ENCODE data around the gene FARS2. TPM values are rescaled to one million over a fixed set of nuclear protein-coding genes. Genes with fewer than 3 reads are reported as not detected.

FARS2 gene
- total and polyA plus RNA-seq, 5 donors from 2014 or later = 26.9 to 39.7 (median 34.9) TPM

GRCh38 chr6:5752391-5752680, 491.0 kb downstream of the FARS2 start:
- no peaks in the 10 kb centered on the region for H3K27me3 Mint-ChIP-seq
- H3K36me3 ChIP-seq (ENCODE audit: control insufficient read depth, insufficient read depth, low read length) = no peaks in the 10 kb centered on the region
- peaks cover 0 to 25% (median 4%) of the 10 kb centered on the region in 7 donors for H3K9me3 Mint-ChIP-seq
- H3K4me1 ChIP-seq (ENCODE audit: control insufficient read depth, insufficient read depth, low read length, poor library complexity, severe bottlenecking) = no peaks in the 10 kb centered on the region
- H3K27ac ChIP-seq (ENCODE audit: insufficient read depth, low read length, poor library complexity, severe bottlenecking) = no peak overlapping the region
- H3K27me3 ChIP-seq (ENCODE audit: control insufficient read depth, insufficient read depth, low read length) = no peaks in the 10 kb centered on the region
- peaks cover 0 to 3% (median 1%) of the 10 kb centered on the region in 4 donors for H3K4me1 Mint-ChIP-seq
- no peak overlapping the region for H3K27ac Mint-ChIP-seq
- H3K4me3 ChIP-seq (ENCODE audit: low read depth, low read length) = no peak overlapping the region
- H3K36me3 Mint-ChIP-seq = peaks cover 67% of the 10 kb centered on the region
- DNase-seq (no peak), ATAC-seq (ENCODE audit: low read depth in 2 of 2) (no peak)
- H3K4me3 Mint-ChIP-seq = no peak overlapping the region
- H3K9me3 ChIP-seq (ENCODE audit: control insufficient read depth in 2 of 2, low read length in 2 of 2) = peaks cover 10% of the 10 kb centered on the region in 2 experiments

GRCh38 chr6:5753209-5753608, 491.9 kb downstream of the FARS2 start:
- Mint-ChIP-seq H3K4me1 (peaks cover 0 to 3% (median 1%) of the 10 kb centered on the region in 4 donors), H3K9me3 (peaks cover 0 to 25% (median 4%) of the 10 kb centered on the region in 7 donors), H3K4me3 (no peak overlapping the region), H3K27me3 (no peaks in the 10 kb centered on the region), H3K36me3 (peaks cover 67% of the 10 kb centered on the region), H3K27ac (no peak overlapping the region)
- H3K4me3 ChIP-seq (ENCODE audit: low read depth, low read length) = no peak overlapping the region
- no peak for DNase-seq
- no peak overlapping the region for H3K27ac ChIP-seq (ENCODE audit: insufficient read depth, low read length, poor library complexity, severe bottlenecking)
- no peak for ATAC-seq (ENCODE audit: low read depth in 2 of 2)
- no peaks in the 10 kb centered on the region for H3K4me1 ChIP-seq (ENCODE audit: control insufficient read depth, insufficient read depth, low read length, poor library complexity, severe bottlenecking)
- no peaks in the 10 kb centered on the region for H3K27me3 ChIP-seq (ENCODE audit: control insufficient read depth, insufficient read depth, low read length)
- peaks cover 10% of the 10 kb centered on the region in 2 experiments for H3K9me3 ChIP-seq (ENCODE audit: control insufficient read depth in 2 of 2, low read length in 2 of 2)
- no peaks in the 10 kb centered on the region for H3K36me3 ChIP-seq (ENCODE audit: control insufficient read depth, insufficient read depth, low read length)

- Histone ChIP-seq H3K27me3 (ENCODE audit: control insufficient read depth, insufficient read depth, low read length) (no peaks in the 10 kb centered on the region), H3K9me3 (ENCODE audit: control insufficient read depth in 2 of 2, low read length in 2 of 2) (peaks cover 10% of the 10 kb centered on the region in 2 experiments), H3K4me1 (ENCODE audit: control insufficient read depth, insufficient read depth, low read length, poor library complexity, severe bottlenecking) (no peaks in the 10 kb centered on the region), H3K4me3 (ENCODE audit: low read depth, low read length) (no peak overlapping the region), H3K27ac (ENCODE audit: insufficient read depth, low read length, poor library complexity, severe bottlenecking) (no peak overlapping the region), H3K36me3 (ENCODE audit: control insufficient read depth, insufficient read depth, low read length) (no peaks in the 10 kb centered on the region)
- peaks cover 0 to 2% (median 0%) of the 10 kb centered on the region in 4 donors for H3K4me1 Mint-ChIP-seq
- H3K27me3 Mint-ChIP-seq = no peaks in the 10 kb centered on the region
- no peak for ATAC-seq (ENCODE audit: low read depth in 2 of 2)
- DNase-seq = no peak
- peaks cover 0 to 25% (median 6%) of the 10 kb centered on the region in 7 donors for H3K9me3 Mint-ChIP-seq
- H3K36me3 Mint-ChIP-seq = peaks cover 57% of the 10 kb centered on the region
- H3K4me3 Mint-ChIP-seq = no peak overlapping the region
- no peak overlapping the region for H3K27ac Mint-ChIP-seq
These were observed 493.6 kb downstream of the FARS2 start for GRCh38 chr6:5754904-5755303.

DNA sequence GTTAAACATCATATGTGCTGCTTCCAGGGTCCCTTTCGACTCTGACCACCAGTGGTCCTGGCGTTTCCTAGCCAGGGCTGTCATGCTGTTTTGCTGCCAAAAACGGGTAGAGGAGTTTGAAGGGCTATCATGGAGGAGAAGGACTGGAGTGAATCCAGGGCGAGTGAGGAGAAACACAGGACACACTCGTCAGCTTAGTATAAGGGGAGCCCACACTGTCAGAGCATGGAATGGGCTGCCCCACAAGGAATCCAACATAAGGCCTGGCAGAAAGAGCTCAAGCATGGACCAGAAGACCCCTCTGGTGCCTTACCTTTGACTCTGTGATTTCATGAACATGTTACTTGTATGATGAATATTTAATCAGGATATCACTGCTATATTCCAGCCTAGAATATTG, 498.3 kb downstream of the FARS2 start:
- no peak for DNase-seq
- H3K9me3 ChIP-seq (ENCODE audit: control insufficient read depth in 2 of 2, low read length in 2 of 2) = peaks cover 3% of the 10 kb centered on the region in 2 experiments
- H3K27ac ChIP-seq (ENCODE audit: insufficient read depth, low read length, poor library complexity, severe bottlenecking) = no peak overlapping the region
- Mint-ChIP-seq H3K9me3 (peaks cover 0 to 12% (median 5%) of the 10 kb centered on the region in 7 donors), H3K27ac (peak overlapping the region in 1 of 3 donors; percentile 39), H3K4me3 (no peak overlapping the region), H3K4me1 (peaks cover 0 to 10% (median 2%) of the 10 kb centered on the region in 4 donors), H3K27me3 (no peaks in the 10 kb centered on the region), H3K36me3 (peaks cover 29% of the 10 kb centered on the region)
- H3K36me3 ChIP-seq (ENCODE audit: control insufficient read depth, insufficient read depth, low read length) = no peaks in the 10 kb centered on the region
- H3K4me1 ChIP-seq (ENCODE audit: control insufficient read depth, insufficient read depth, low read length, poor library complexity, severe bottlenecking) = no peaks in the 10 kb centered on the region
- no peak for ATAC-seq (ENCODE audit: low read depth in 2 of 2)
- H3K27me3 ChIP-seq (ENCODE audit: control insufficient read depth, insufficient read depth, low read length) = no peaks in the 10 kb centered on the region
- H3K4me3 ChIP-seq (ENCODE audit: low read depth, low read length) = no peak overlapping the region

DNA sequence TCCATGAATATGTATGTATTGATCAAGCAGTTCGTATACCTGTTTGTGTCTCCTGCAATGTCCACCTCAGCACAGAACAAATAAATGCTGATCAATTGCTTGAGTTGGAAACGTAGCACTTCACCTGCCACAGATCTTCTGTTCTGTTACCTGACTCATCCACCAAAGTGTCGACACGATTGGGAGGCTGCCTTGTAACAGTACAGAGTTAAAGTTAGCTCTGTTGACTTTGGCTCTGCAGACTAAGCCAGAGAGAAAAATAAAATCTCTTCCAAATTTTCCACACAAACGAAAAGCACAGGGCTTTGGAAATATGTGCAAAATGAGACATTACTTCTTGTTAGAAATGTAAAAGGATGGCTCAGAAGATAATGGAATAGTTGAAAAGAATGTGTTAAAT, 500.1 kb downstream of the FARS2 start:
- DNase-seq = no peak
- Histone ChIP-seq H3K27ac (ENCODE audit: insufficient read depth, low read length, poor library complexity, severe bottlenecking) (no peak overlapping the region), H3K4me3 (ENCODE audit: low read depth, low read length) (no peak overlapping the region), H3K9me3 (ENCODE audit: control insufficient read depth in 2 of 2, low read length in 2 of 2) (no peaks in the 10 kb centered on the region), H3K4me1 (ENCODE audit: control insufficient read depth, insufficient read depth, low read length, poor library complexity, severe bottlenecking) (no peaks in the 10 kb centered on the region), H3K27me3 (ENCODE audit: control insufficient read depth, insufficient read depth, low read length) (no peaks in the 10 kb centered on the region), H3K36me3 (ENCODE audit: control insufficient read depth, insufficient read depth, low read length) (no peaks in the 10 kb centered on the region)
- Mint-ChIP-seq H3K27me3 (no peaks in the 10 kb centered on the region), H3K36me3 (peaks cover 12% of the 10 kb centered on the region), H3K9me3 (peaks cover 0 to 4% (median under 1%) of the 10 kb centered on the region in 7 donors), H3K4me1 (peaks cover 0 to 10% (median 3%) of the 10 kb centered on the region in 4 donors), H3K4me3 (peak overlapping the region in 1 of 4 donors; percentile 11), H3K27ac (no peak overlapping the region)
- no peak for ATAC-seq (ENCODE audit: low read depth in 2 of 2)

- no peak overlapping the region for H3K4me3 Mint-ChIP-seq
- H3K9me3 Mint-ChIP-seq = peaks cover 0 to 4% (median 2%) of the 10 kb centered on the region in 7 donors
- ATAC-seq (ENCODE audit: low read depth in 2 of 2) (no peak), DNase-seq (no peak)
- H3K27me3 Mint-ChIP-seq = no peaks in the 10 kb centered on the region
- Histone ChIP-seq H3K27me3 (ENCODE audit: control insufficient read depth, insufficient read depth, low read length) (no peaks in the 10 kb centered on the region), H3K9me3 (ENCODE audit: control insufficient read depth in 2 of 2, low read length in 2 of 2) (no peaks in the 10 kb centered on the region), H3K4me3 (ENCODE audit: low read depth, low read length) (no peak overlapping the region), H3K36me3 (ENCODE audit: control insufficient read depth, insufficient read depth, low read length) (no peaks in the 10 kb centered on the region), H3K27ac (ENCODE audit: insufficient read depth, low read length, poor library complexity, severe bottlenecking) (no peak overlapping the region), H3K4me1 (ENCODE audit: control insufficient read depth, insufficient read depth, low read length, poor library complexity, severe bottlenecking) (no peaks in the 10 kb centered on the region)
- H3K27ac Mint-ChIP-seq = no peak overlapping the region
- peaks cover 12% of the 10 kb centered on the region for H3K36me3 Mint-ChIP-seq
- H3K4me1 Mint-ChIP-seq = peaks cover 0 to 10% (median 3%) of the 10 kb centered on the region in 4 donors
These were observed 501.3 kb downstream of the FARS2 start for GRCh38 chr6:5762561-5762968.

DNA sequence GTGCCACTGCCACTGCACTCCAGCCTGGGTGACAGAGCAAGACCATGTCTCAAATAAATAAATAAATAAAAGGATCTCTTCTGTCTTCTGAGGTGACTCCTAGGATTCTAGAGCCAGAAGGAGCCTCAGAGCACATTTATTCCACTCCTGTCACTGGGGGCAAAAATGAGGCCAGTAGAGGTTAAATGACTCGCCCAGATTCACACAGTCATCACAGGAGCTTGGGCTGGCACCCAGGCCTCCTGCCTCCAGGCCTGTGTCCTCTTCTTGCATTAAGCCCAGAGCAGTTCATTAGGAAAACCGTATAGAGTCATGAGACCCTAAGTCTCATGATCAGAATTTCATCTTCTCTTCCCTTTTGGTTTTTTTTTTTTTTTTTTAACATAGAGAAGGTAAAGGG, 502.1 kb downstream of the FARS2 start:
- Mint-ChIP-seq H3K27ac (no peak overlapping the region), H3K27me3 (no peaks in the 10 kb centered on the region)

DNA sequence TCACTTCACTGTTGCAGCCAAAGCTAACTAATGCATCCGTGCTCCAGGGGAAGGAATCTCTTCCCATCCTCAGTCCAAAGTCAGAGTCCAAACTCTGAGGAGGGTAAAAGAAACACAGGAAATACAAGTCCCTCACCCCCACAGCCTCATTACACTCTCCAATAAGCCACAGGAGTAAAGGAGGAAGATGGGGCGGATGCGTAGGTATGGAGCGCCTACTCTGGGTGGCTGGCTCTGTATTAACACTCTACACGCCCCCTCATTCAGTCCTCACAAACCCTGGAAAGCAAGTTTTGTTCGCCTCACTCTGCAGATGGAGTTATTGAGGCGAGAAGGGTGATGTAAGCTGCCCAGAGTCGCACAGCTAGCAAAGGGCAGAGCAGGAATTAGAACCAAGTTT, 502.6 kb downstream of the FARS2 start:
- Mint-ChIP-seq H3K27me3 (no peaks in the 10 kb centered on the region), H3K36me3 (peaks cover 12% of the 10 kb centered on the region), H3K4me3 (no peak overlapping the region), H3K27ac (no peak overlapping the region), H3K4me1 (peaks cover 0 to 10% (median 3%) of the 10 kb centered on the region in 4 donors), H3K9me3 (peaks cover 0 to 8% (median 4%) of the 10 kb centered on the region in 7 donors)
- Histone ChIP-seq H3K27ac (ENCODE audit: insufficient read depth, low read length, poor library complexity, severe bottlenecking) (no peak overlapping the region), H3K27me3 (ENCODE audit: control insufficient read depth, insufficient read depth, low read length) (no peaks in the 10 kb centered on the region), H3K4me3 (ENCODE audit: low read depth, low read length) (no peak overlapping the region), H3K4me1 (ENCODE audit: control insufficient read depth, insufficient read depth, low read length, poor library complexity, severe bottlenecking) (no peaks in the 10 kb centered on the region), H3K36me3 (ENCODE audit: control insufficient read depth, insufficient read depth, low read length) (no peaks in the 10 kb centered on the region), H3K9me3 (ENCODE audit: control insufficient read depth in 2 of 2, low read length in 2 of 2) (no peaks in the 10 kb centered on the region)
- DNase-seq = no peak
- no peak for ATAC-seq (ENCODE audit: low read depth in 2 of 2)

More for the DNA sequence above, 502.1 kb downstream of the FARS2 start:
- DNase-seq (no peak), ATAC-seq (ENCODE audit: low read depth in 2 of 2) (no peak)
- H3K9me3 Mint-ChIP-seq = peaks cover 0 to 5% (median 4%) of the 10 kb centered on the region in 7 donors
- Histone ChIP-seq H3K4me1 (ENCODE audit: control insufficient read depth, insufficient read depth, low read length, poor library complexity, severe bottlenecking) (no peaks in the 10 kb centered on the region), H3K36me3 (ENCODE audit: control insufficient read depth, insufficient read depth, low read length) (no peaks in the 10 kb centered on the region), H3K27ac (ENCODE audit: insufficient read depth, low read length, poor library complexity, severe bottlenecking) (no peak overlapping the region), H3K27me3 (ENCODE audit: control insufficient read depth, insufficient read depth, low read length) (no peaks in the 10 kb centered on the region), H3K4me3 (ENCODE audit: low read depth, low read length) (no peak overlapping the region), H3K9me3 (ENCODE audit: control insufficient read depth in 2 of 2, low read length in 2 of 2) (no peaks in the 10 kb centered on the region)
- peaks cover 12% of the 10 kb centered on the region for H3K36me3 Mint-ChIP-seq
- no peak overlapping the region for H3K4me3 Mint-ChIP-seq
- H3K4me1 Mint-ChIP-seq = peaks cover 0 to 10% (median 3%) of the 10 kb centered on the region in 4 donors
